OCI-LY1 (cell line): Measurements from ENCODE around the gene HM13.
"Not testable (repeated sequence)": the region's sequence is repeated elsewhere in the genome, so short reads cannot be mapped to it uniquely, and the experiment has no call there.

Experiments used
- H2AFZ ChIP-seq: fragments of 200-600 bp; sonication (generic), shearing (Covaris generic); 2 replicates; pipeline ENCODE4 v1.6.0; 2014; ENCODE audit warnings: antibody characterized with exemption, mild to moderate bottlenecking, low read length
- H3F3A ChIP-seq: fragments of 200-600 bp; sonication (generic), shearing (Covaris generic); 2 replicates; pipeline ENCODE4 v1.6.0; 2014; ENCODE audit warnings: mild to moderate bottlenecking, antibody characterized with exemption, low read length, moderate library complexity; ENCODE audit not compliant: insufficient read depth
- H3K27ac ChIP-seq: fragments of 200-600 bp; sonication (generic); 2 replicates; pipeline ENCODE4 v1.5.1; 2014; ENCODE audit warnings: low read length, mixed run types, mild to moderate bottlenecking, low read depth; ENCODE audit not compliant: poor library complexity, severe bottlenecking
- H3K27me3 ChIP-seq: fragments of 200-600 bp; sonication (generic); 2 replicates; pipeline ENCODE4 v1.6.0; 2014; ENCODE audit warnings: antibody characterized with exemption, mild to moderate bottlenecking, low read length, moderate library complexity; ENCODE audit not compliant: insufficient read depth
- H3K36me3 ChIP-seq: fragments of 200-600 bp; sonication (generic); 2 replicates; pipeline ENCODE4 v1.6.1; 2014; ENCODE audit warnings: mild to moderate bottlenecking, antibody characterized with exemption, low read length, moderate library complexity, mixed read lengths; ENCODE audit not compliant: insufficient read depth
- H3K4me1 ChIP-seq: fragments of 200-600 bp; sonication (generic); 2 replicates; pipeline ENCODE4 v1.5.1; 2014; ENCODE audit warnings: mild to moderate bottlenecking, low read length, moderate library complexity; ENCODE audit not compliant: insufficient read depth, severe bottlenecking
- H3K4me2 ChIP-seq: fragments of 200-600 bp; sonication (generic), shearing (Covaris generic); 2 replicates; pipeline ENCODE4 v1.6.1; 2014; ENCODE audit warnings: low read length
- H3K4me3 ChIP-seq: fragments of 200-600 bp; sonication (generic); 2 replicates; pipeline ENCODE4 v1.5.1; 2014; ENCODE audit warnings: low read length, low read depth, mild to moderate bottlenecking, mixed read lengths; ENCODE audit not compliant: poor library complexity, severe bottlenecking
- H3K79me2 ChIP-seq: fragments of 200-600 bp; shearing (Covaris generic); 2 replicates; pipeline ENCODE4 v1.6.1; 2016; ENCODE audit warnings: mixed run types, low read length, mixed read lengths; ENCODE audit not compliant: insufficient read depth
- H3K9ac ChIP-seq: fragments of 200-600 bp; sonication (generic), shearing (Covaris generic); 2 replicates; pipeline ENCODE4 v1.6.1; 2014; ENCODE audit warnings: mild to moderate bottlenecking, low read length, mixed read lengths
- H3K9me2 ChIP-seq: fragments of 200-600 bp; sonication (generic), shearing (Covaris generic); 2 replicates; pipeline ENCODE4 v1.6.1; 2014; ENCODE audit warnings: low read depth, mild to moderate bottlenecking, low read length, mixed read lengths
- H3K9me3 ChIP-seq: fragments of 200-600 bp; shearing (Covaris generic); 2 replicates; pipeline ENCODE4 v1.6.1; 2014; ENCODE audit warnings: low read length, mixed read lengths
- H4K20me1 ChIP-seq: fragments of 200-600 bp; sonication (generic), shearing (Covaris generic); 2 replicates; pipeline ENCODE4 v1.6.0; 2016; ENCODE audit warnings: mild to moderate bottlenecking, low read length; ENCODE audit not compliant: insufficient read depth
- EZH2 ChIP-seq: fragments of 200-600 bp; sonication (generic), shearing (Covaris generic); IDR thresholded peaks from 2 replicates; pipeline ENCODE4 v1.8.0; 2017; ENCODE audit warnings: borderline replicate concordance, mixed run types, mild to moderate bottlenecking, antibody characterized with exemption, low read length, moderate library complexity, mixed read lengths
- TF ChIP-seq, protein P1 (sequence below): fragments of 200-600 bp; sonication (generic), shearing (Covaris generic); IDR thresholded peaks from 2 replicates; pipeline ENCODE4 v1.5.1; 2017; ENCODE audit warnings: mild to moderate bottlenecking, antibody characterized with exemption, low read length, moderate library complexity, mixed read lengths

HM13 gene

GRCh38 chr20:31542963-31543362 is 28.7 kb downstream of the HM13 start:
- Histone ChIP-seq H2AFZ (no peak overlapping the region), H3K27ac (no peak overlapping the region), H3K4me1 (peaks cover 9% of the 10 kb centered on the region), H3F3A (no peaks in the 10 kb centered on the region), H3K4me2 (no peak overlapping the region), H3K9me2 (no peaks in the 10 kb centered on the region), H3K79me2 (peaks cover 8% of the 10 kb centered on the region), H3K27me3 (no peaks in the 10 kb centered on the region), H4K20me1 (no peaks in the 10 kb centered on the region), H3K36me3 (peaks cover 62% of the 10 kb centered on the region), H3K9ac (no peak overlapping the region), H3K9me3 (no peaks in the 10 kb centered on the region), H3K4me3 (no peak overlapping the region)
- TF ChIP-seq, protein P1, sequence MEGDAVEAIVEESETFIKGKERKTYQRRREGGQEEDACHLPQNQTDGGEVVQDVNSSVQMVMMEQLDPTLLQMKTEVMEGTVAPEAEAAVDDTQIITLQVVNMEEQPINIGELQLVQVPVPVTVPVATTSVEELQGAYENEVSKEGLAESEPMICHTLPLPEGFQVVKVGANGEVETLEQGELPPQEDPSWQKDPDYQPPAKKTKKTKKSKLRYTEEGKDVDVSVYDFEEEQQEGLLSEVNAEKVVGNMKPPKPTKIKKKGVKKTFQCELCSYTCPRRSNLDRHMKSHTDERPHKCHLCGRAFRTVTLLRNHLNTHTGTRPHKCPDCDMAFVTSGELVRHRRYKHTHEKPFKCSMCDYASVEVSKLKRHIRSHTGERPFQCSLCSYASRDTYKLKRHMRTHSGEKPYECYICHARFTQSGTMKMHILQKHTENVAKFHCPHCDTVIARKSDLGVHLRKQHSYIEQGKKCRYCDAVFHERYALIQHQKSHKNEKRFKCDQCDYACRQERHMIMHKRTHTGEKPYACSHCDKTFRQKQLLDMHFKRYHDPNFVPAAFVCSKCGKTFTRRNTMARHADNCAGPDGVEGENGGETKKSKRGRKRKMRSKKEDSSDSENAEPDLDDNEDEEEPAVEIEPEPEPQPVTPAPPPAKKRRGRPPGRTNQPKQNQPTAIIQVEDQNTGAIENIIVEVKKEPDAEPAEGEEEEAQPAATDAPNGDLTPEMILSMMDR: no peak
- TF ChIP-seq EZH2: no peak

- H3K79me2 ChIP-seq: peaks cover 13% of the 10 kb centered on the region
- H3K4me3 ChIP-seq: no peak overlapping the region
- H3K4me1 ChIP-seq: peaks cover 19% of the 10 kb centered on the region
- no peaks in the 10 kb centered on the region for H3K9me3 ChIP-seq
- no peaks in the 10 kb centered on the region for H4K20me1 ChIP-seq
- H3K36me3 ChIP-seq: peaks cover 62% of the 10 kb centered on the region
- no peaks in the 10 kb centered on the region for H3K27me3 ChIP-seq
- H3K4me2 ChIP-seq: no peak overlapping the region
- H3F3A ChIP-seq: no peaks in the 10 kb centered on the region
- H3K27ac ChIP-seq: no peak overlapping the region
- no peak overlapping the region for H3K9ac ChIP-seq
- no peaks in the 10 kb centered on the region for H3K9me2 ChIP-seq
- no peak overlapping the region for H2AFZ ChIP-seq
- no peak for TF ChIP-seq EZH2
- TF ChIP-seq, protein P1: no peak
These were observed 29.8 kb downstream of the HM13 start for GRCh38 chr20:31543966-31544598.

GRCh38 chr20:31544600-31544999 is 30.4 kb downstream of the HM13 start:
- no peak overlapping the region for H2AFZ ChIP-seq
- no peak overlapping the region for H3K4me2 ChIP-seq
- H3K4me3 ChIP-seq: no peak overlapping the region
- H3K79me2 ChIP-seq: peaks cover 13% of the 10 kb centered on the region
- no peak overlapping the region for H3K27ac ChIP-seq
- H3K4me1 ChIP-seq: peaks cover 20% of the 10 kb centered on the region
- TF ChIP-seq, protein P1: no peak
- no peak for TF ChIP-seq EZH2
- H3K27me3 ChIP-seq: no peaks in the 10 kb centered on the region
- H3K9me2 ChIP-seq: no peaks in the 10 kb centered on the region
- H3K9ac ChIP-seq: no peak overlapping the region
- peaks cover 65% of the 10 kb centered on the region for H3K36me3 ChIP-seq
- H4K20me1 ChIP-seq: no peaks in the 10 kb centered on the region
- no peaks in the 10 kb centered on the region for H3K9me3 ChIP-seq
- no peaks in the 10 kb centered on the region for H3F3A ChIP-seq

DNA sequence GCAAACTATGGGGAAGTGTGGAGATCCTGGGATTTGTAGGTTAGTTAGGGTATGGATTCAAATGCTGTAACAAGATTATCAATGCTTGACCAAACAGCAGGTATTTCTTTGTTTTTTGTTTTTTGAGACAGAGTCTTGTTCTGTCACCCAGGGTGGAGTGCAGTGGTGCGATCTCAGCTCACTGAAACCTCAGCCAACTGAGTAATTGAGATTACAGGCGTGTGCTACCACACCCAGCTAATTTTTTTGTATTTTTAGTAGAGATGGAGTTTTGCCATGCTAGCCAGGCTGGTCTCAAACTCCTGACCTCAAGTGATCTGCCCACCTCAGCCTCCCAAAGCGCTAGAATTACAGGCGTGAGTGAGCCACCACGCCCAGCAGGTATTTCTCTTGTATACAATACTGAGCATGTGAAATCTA is 31.4 kb downstream of the HM13 start:
- H3K9ac ChIP-seq, H3K9me3 ChIP-seq, H4K20me1 ChIP-seq, H3K4me2 ChIP-seq, H2AFZ ChIP-seq, H3F3A ChIP-seq, H3K27me3 ChIP-seq, H3K4me3 ChIP-seq, H3K27ac ChIP-seq, H3K9me2 ChIP-seq: not testable (repeated sequence)
- peaks cover 65% of the 10 kb centered on the region for H3K36me3 ChIP-seq
- peaks cover 20% of the 10 kb centered on the region for H3K4me1 ChIP-seq
- peaks cover 13% of the 10 kb centered on the region for H3K79me2 ChIP-seq
